Stimulated activated naive CD8-positive, alpha-beta T cell treated with anti-CD3 and anti-CD28 coated beads, Interleukin-15, amount 100 ng/mL, for 72 hours (primary cell): ENCODE data around the gene TMEM141.
A peak's percentile ranks its signal among the peaks of the same experiment; 100 is the strongest.
"Not testable (repeated sequence)": the region's sequence is repeated elsewhere in the genome, so short reads cannot be mapped to it uniquely, and the experiment has no call there.

Experiments used
- ATAC-seq: fragments of 150-1000 bp; cut with Tn5 transposase; 2 replicates; pipeline ENCODE4 v1.10.0; 2021; ENCODE audit warnings: mild to moderate bottlenecking, moderate library complexity
- DNase-seq, 2 donors: peaks; one replicate each; pipeline ENCODE4 v3.0.0; 2021 to 2022
- H3K27ac Mint-ChIP-seq, 2 donors: one replicate each; pipeline ENCODE4 v1.8.0; 2022; ENCODE audit warnings: mild to moderate bottlenecking in 2 of 2, mixed read lengths in 2 of 2, moderate library complexity in 2 of 2
- H3K27me3 Mint-ChIP-seq: one replicate; pipeline ENCODE4 v1.8.0; 2022; ENCODE audit warnings: mixed read lengths
- H3K4me1 Mint-ChIP-seq: one replicate; pipeline ENCODE4 v1.8.0; 2022; ENCODE audit warnings: mild to moderate bottlenecking, mixed read lengths
- H3K4me3 Mint-ChIP-seq, 2 donors: one replicate each; pipeline ENCODE4 v1.8.0; 2022; ENCODE audit warnings: mild to moderate bottlenecking in 2 of 2, mixed read lengths in 2 of 2, moderate library complexity in 1 of 2
- H3K9me3 Mint-ChIP-seq, 2 donors: one replicate each; pipeline ENCODE4 v1.8.0; 2022; ENCODE audit warnings: mixed read lengths in 2 of 2

The TMEM141 gene

GRCh38 chr9:136761545-136761981, 29.6 kb upstream of the TMEM141 start:
- no peak for ATAC-seq
- DNase-seq = no peak
- Mint-ChIP-seq H3K27me3 (peaks cover 34% of the 10 kb centered on the region), H3K9me3 (peaks cover 0 to under 1% of the 10 kb centered on the region in 2 donors), H3K4me1 (peaks cover 20% of the 10 kb centered on the region), H3K27ac (no peak overlapping the region), H3K4me3 (no peak overlapping the region)

GRCh38 chr9:136762221-136762691, 28.9 kb upstream of the TMEM141 start:
- Mint-ChIP-seq H3K4me3 (no peak overlapping the region), H3K27ac (no peak overlapping the region), H3K27me3 (peaks cover 38% of the 10 kb centered on the region), H3K4me1 (peaks cover 27% of the 10 kb centered on the region), H3K9me3 (no peaks in the 10 kb centered on the region)
- ATAC-seq (no peak), DNase-seq (no peak)

DNA sequence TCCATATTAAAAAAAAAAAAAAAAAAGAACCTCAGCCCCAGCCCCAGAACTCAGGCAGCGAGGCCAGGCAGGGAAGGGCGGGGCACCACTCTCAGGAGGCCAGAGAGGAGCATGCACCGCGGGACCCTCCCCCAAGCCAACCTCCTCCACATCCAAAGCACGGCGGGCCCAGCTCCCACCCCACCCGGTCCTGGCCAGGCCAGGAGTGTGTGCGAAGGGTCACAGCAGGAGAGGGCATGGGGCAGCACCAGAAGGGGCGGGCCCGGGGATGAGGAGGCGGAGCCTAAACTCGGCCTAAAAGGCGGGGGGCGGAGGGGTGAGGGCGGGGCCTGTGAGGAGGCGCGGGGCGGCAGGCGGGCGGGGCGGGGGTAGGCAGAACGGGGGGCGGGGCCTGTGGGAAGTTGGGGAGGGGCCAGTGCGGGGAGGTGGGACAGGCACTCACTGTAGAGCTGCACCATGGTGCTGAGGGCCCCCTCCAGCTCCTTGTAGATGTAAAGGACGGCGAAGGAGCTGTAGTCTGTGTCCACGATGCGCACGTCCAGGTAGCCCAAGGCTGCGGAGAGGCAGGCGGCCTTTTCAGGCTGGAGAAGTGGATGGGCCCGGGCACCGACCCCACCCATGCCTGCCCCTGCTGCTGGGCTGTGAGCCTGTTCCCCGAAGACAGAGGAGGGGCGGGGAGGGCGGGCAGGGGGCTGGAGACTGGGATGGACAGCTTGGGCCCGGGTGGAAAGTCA, 28.1 kb upstream of the TMEM141 start:
- peaks cover 46% of the 10 kb centered on the region for H3K27me3 Mint-ChIP-seq
- DNase-seq = no peak
- H3K27ac Mint-ChIP-seq = no peak overlapping the region
- ATAC-seq = no peak
- no peaks in the 10 kb centered on the region for H3K9me3 Mint-ChIP-seq
- peaks cover 28% of the 10 kb centered on the region for H3K4me1 Mint-ChIP-seq
- H3K4me3 Mint-ChIP-seq = no peak overlapping the region

- ATAC-seq = no peak
- Mint-ChIP-seq H3K4me1 (peaks cover 28% of the 10 kb centered on the region), H3K4me3 (no peak overlapping the region), H3K27ac (no peak overlapping the region), H3K9me3 (no peaks in the 10 kb centered on the region), H3K27me3 (peaks cover 50% of the 10 kb centered on the region)
- DNase-seq = no peak
Observed at GRCh38 chr9:136763649-136764035, 27.5 kb upstream of the TMEM141 start.

GRCh38 chr9:136764301-136764891, 26.7 kb upstream of the TMEM141 start, which contains the start of gene LCN15:
Gene LCN15 (minus strand): TSS chr9:136764518. CDS start chr9:136764488, 30 bp downstream.
- no peak within 1 kb of the TSS for H3K27ac Mint-ChIP-seq
- ATAC-seq = no peak

DNA sequence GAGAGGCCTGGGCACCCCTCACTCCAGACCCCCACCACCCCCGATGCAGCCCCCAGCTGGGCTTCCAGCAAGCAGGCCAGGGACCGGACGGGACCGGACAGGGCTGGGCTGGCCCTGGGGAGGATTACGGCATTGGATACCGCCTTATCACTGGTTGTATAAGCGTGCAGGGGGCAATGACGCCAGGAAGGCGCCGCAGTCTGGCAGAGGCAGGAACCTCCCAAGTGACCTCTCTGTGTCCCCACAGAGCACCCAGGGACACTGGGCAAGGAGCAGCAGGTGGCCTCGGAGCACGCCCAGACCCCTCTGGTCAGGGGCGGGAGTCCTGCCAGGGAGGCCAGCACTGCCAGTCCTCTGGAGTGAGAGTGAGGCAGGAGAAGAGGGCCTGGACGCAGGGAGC, 26.1 kb upstream of the TMEM141 start:
- DNase-seq (no peak), ATAC-seq (no peak)
- Mint-ChIP-seq H3K4me3 (no peak overlapping the region), H3K4me1 (peaks cover 33% of the 10 kb centered on the region), H3K9me3 (no peaks in the 10 kb centered on the region), H3K27me3 (peaks cover 52% of the 10 kb centered on the region), H3K27ac (no peak overlapping the region)

More at GRCh38 chr9:136764301-136764891, 26.7 kb upstream of the TMEM141 start, which contains the start of gene LCN15:
- peaks cover 50% of the 10 kb centered on the region for H3K27me3 Mint-ChIP-seq
- DNase-seq = no peak
- H3K4me1 Mint-ChIP-seq = peaks cover 28% of the 10 kb centered on the region
- no peaks in the 10 kb centered on the region for H3K9me3 Mint-ChIP-seq
- no peak within 1 kb of the TSS for H3K4me3 Mint-ChIP-seq

DNA sequence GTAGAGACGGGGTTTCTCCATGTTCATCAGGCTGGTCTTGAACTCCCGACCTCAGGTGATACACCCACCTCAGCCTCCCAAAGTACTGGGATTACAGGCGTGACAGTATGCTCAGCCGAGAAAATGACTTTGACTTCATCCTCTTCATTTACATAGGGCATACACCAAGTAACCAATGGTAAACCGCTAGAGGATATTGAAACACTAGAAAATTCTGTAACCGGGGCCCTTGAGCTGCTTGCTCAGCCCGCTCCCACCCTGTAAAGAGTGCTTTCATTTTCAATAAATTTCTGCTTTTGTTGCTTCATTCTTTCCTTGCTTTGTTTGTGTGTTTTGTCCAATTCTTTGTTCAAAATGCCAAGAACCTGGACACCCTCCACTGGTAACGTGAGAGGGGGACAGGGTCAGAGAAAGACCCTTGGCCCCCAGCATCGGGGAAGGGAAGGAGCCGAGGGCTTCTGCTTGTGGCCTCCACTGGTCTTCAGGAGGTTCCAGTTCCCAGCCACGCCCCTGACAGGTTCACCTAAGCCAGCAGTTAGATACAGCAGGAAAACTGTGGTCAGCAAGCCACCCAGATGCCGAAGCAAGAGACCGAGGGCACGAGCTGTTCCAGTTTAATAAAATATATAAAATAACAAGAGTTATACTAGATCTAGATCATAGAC, 25.3 kb upstream of the TMEM141 start:
- DNase-seq, ATAC-seq, H3K9me3 Mint-ChIP-seq: not testable (repeated sequence)
- H3K27me3 Mint-ChIP-seq = peaks cover 51% of the 10 kb centered on the region
- H3K27ac Mint-ChIP-seq = peak overlapping the region in 1 of 2 donors; percentile 59
- H3K4me3 Mint-ChIP-seq = peak overlapping the region in 1 of 2 donors; percentile 26
- peaks cover 30% of the 10 kb centered on the region for H3K4me1 Mint-ChIP-seq

DNA sequence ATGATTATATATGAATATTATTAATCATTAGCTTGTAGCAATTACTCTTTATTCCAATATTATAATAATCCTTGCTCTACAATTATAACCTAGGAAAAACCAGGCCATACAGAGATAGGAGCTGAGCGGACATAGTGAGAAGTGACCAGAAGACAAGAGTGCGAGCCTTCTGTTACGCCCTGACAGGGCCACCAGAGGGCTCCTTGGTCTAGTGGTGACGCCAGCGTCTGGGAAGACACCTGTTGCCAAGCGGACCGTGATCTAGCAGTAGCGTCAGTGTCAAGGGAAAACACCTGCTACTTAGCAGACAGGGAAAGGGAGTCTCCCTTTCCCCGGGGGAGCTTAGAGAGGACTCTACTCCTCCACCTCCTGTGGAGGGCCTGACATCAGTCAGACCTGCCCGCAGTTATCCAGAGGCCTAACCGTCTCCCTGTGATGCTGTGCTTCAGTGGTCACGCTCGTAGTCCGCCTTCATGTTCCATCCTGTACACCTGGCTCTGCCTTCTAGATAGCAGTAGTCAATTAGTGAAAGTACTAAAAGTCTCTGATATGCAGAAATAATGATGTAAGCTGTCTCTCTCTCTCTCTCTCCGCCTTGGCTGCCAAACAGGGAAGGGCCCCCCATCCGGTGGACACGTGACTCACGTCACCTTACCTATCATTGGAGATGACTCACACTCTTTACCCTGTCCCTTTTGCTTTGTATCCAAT, 24.6 kb upstream of the TMEM141 start:
- ATAC-seq (peak; percentile 61), DNase-seq (peak; percentile 43 to 71)
- H3K27ac Mint-ChIP-seq = peak overlapping the region; percentile 35 to 89
- peaks cover 55% of the 10 kb centered on the region for H3K27me3 Mint-ChIP-seq
- peaks cover 25% of the 10 kb centered on the region for H3K4me1 Mint-ChIP-seq
- H3K4me3 Mint-ChIP-seq = peak overlapping the region; percentile 35 to 46
- H3K9me3 Mint-ChIP-seq = not testable (repeated sequence)

- peaks cover 33% of the 10 kb centered on the region for H3K4me1 Mint-ChIP-seq
- peaks cover 9 to 11% of the 10 kb centered on the region in 2 donors for H3K9me3 Mint-ChIP-seq
- H3K27me3 Mint-ChIP-seq = peaks cover 44% of the 10 kb centered on the region
- peak overlapping the region in 1 of 2 donors; percentile 93 for H3K27ac Mint-ChIP-seq
- H3K4me3 Mint-ChIP-seq = no peak overlapping the region
- DNase-seq (peak; percentile 57), ATAC-seq (peak; percentile 79)
Observed at GRCh38 chr9:136769710-136770191, 21.4 kb upstream of the TMEM141 start.

DNA sequence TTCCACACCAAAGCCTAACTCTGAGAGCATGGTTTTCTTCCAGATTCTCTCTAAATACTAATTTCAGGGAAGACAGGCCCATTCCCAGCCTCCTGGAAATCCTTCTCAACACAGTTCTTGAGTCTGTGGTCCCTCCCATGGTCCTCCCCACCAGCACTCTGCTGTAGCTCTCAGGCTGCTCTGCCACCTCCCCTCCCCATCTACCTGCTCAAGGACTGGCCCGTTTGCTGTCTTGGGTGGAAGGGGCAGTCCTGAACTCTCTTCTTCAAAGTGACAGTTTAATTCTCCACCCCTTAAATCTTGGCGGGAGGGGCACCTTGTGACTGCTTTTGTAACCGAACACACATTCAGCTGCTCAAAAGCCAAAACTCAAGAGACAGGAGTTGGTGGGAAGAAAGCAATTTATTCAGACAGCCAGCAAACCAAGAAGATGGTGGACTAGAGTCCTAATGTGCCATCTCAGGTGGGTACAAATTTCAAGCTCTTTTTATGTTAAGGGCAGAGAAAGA, 19.2 kb upstream of the TMEM141 start:
- H3K4me1 Mint-ChIP-seq = peaks cover 18% of the 10 kb centered on the region
- peaks cover 9 to 11% of the 10 kb centered on the region in 2 donors for H3K9me3 Mint-ChIP-seq
- ATAC-seq (no peak), DNase-seq (no peak)
- H3K27me3 Mint-ChIP-seq = peaks cover 29% of the 10 kb centered on the region
- no peak overlapping the region for H3K4me3 Mint-ChIP-seq
- no peak overlapping the region for H3K27ac Mint-ChIP-seq

- H3K27ac Mint-ChIP-seq = no peak overlapping the region
- H3K4me3 Mint-ChIP-seq = no peak overlapping the region
- H3K27me3 Mint-ChIP-seq = peaks cover 25% of the 10 kb centered on the region
- peaks cover 9 to 11% of the 10 kb centered on the region in 2 donors for H3K9me3 Mint-ChIP-seq
- peaks cover 14% of the 10 kb centered on the region for H3K4me1 Mint-ChIP-seq
- ATAC-seq = peak; percentile 62
- no peak for DNase-seq
Observed at GRCh38 chr9:136773386-136774044, 17.6 kb upstream of the TMEM141 start.

DNA sequence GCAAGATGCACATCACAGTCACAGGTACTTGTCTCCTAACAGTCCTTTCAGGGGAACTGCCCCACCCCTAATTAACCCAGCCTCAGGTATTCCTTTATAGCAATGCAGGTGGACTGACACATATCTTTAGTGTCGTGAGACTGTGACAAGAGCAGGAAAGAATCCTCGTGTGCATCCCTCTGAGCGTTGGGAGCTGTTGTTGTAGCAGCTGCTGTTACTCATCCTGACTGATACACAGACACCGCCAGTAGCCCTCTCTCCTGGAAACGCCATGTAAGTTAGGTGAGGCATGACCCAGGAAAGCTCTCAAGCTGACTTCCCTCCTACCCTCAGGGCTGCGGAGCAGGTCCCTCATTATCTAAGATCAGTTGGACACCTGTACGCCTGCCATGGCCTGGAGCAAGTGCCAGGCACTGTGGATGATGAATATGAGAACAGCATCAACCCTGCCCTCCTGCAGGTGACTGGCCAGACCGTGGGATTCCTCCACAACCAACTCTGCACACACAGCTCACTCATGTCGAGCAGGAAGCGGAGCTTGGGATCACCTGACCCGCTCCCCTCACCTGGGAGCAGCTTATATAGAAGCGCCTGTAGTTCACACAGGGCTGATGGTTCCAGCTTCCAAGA, 16.6 kb upstream of the TMEM141 start:
- H3K4me1 Mint-ChIP-seq = peaks cover 14% of the 10 kb centered on the region
- no peak for DNase-seq
- ATAC-seq = no peak

DNA sequence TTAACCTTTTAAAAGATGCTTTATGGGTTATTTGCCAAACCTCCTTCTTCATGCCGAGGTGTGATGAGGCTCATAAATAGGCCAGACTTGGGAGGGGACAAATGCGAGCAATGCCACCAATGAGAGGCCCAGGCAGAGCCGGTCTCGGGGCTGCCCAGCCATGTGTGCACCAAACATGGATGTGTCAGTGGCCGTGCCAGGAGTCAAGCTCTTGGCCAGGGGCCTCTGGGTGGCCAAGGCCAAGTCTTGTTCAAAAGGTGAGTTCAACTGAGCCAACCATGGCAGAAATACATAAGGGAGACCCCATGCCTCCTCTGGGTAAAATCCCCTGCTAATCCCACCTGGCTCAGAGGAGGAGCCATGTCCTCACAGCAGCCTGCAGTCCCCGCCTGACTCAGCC, 16.0 kb upstream of the TMEM141 start:
- ATAC-seq = no peak
- no peak for DNase-seq
- peaks cover 9 to 11% of the 10 kb centered on the region in 2 donors for H3K9me3 Mint-ChIP-seq
- H3K27ac Mint-ChIP-seq = no peak overlapping the region
- H3K4me3 Mint-ChIP-seq = no peak overlapping the region
- H3K4me1 Mint-ChIP-seq = peaks cover 8% of the 10 kb centered on the region
- peaks cover 33% of the 10 kb centered on the region for H3K27me3 Mint-ChIP-seq

More for the DNA sequence above, 16.6 kb upstream of the TMEM141 start:
- Mint-ChIP-seq H3K27me3 (peaks cover 34% of the 10 kb centered on the region), H3K9me3 (peaks cover 9 to 11% of the 10 kb centered on the region in 2 donors), H3K4me3 (no peak overlapping the region), H3K27ac (no peak overlapping the region)

DNA sequence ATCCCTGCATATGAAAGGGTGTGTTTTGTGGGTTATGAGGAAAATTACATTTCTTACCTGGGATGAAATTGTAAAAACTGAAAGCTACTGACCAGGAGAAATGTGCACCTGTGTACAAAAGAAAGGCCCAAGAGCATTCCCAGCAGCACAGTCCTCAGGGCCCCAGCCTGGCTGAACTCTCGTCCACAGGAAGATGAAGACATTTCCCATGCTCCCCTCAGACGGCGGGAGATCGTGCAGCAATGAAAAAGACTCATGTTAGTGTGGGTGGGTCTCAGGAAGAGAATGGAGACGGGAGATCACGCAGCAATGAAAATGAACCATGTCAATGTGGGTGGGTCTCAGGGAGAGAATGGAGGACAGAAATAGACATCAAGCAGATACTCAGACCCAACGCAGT, 14.2 kb upstream of the TMEM141 start:
- Mint-ChIP-seq H3K27ac (no peak overlapping the region), H3K4me1 (peaks cover 8% of the 10 kb centered on the region), H3K4me3 (no peak overlapping the region), H3K27me3 (peaks cover 27% of the 10 kb centered on the region), H3K9me3 (peaks cover 9 to 11% of the 10 kb centered on the region in 2 donors)
- DNase-seq = no peak
- ATAC-seq = no peak
